Measurements from ENCODE around the gene FN1.

The FN1 gene

GRCh38 chr2:215324811-215325210, 111.1 kb downstream of the FN1 start:
- Histone ChIP-seq H3K4me1 (ENCODE audit: insufficient read depth, low read length) (no peaks in the 10 kb centered on the region), H3K36me3 (ENCODE audit: insufficient read depth, low read length) (peaks cover 91% of the 10 kb centered on the region), H3K4me3 (ENCODE audit: low read depth in 1 of 2, low read length in 2 of 2) (no peak overlapping the region), H3K4me2 (ENCODE audit: insufficient read depth, low read length) (no peak overlapping the region), H3K9me3 (ENCODE audit: insufficient read depth, low read length, severe bottlenecking) (no peaks in the 10 kb centered on the region), H3K27me3 (ENCODE audit: insufficient read depth, low read length, poor library complexity) (no peaks in the 10 kb centered on the region), H2AFZ (ENCODE audit: low read depth, low read length) (no peak overlapping the region), H4K20me1 (ENCODE audit: insufficient read depth, low read length) (peaks cover 10% of the 10 kb centered on the region; the same call in 1 of the 2 replicates), H3K9ac (ENCODE audit: low read depth, low read length) (no peak overlapping the region), H3K27ac (ENCODE audit: low read length) (no peak overlapping the region), H3K79me2 (ENCODE audit: insufficient read depth, low read length) (peaks cover 78% of the 10 kb centered on the region)
- TF ChIP-seq EZH2 (IDR thresholded peaks at IDR 0.05; ENCODE audit: borderline replicate concordance, low read depth, low read length, severe bottlenecking) (no peak), CTCF (IDR thresholded peaks at IDR 0.05; ENCODE audit: borderline replicate concordance, extremely low read depth, low read length, poor library complexity, severe bottlenecking) (no peak)
- ATAC-seq (ENCODE audit: insufficient read depth, low read depth): no peak
- DNase-seq: no peak

- Histone ChIP-seq H4K20me1 (ENCODE audit: insufficient read depth, low read length) (peaks cover 8% of the 10 kb centered on the region; the same call in 1 of the 2 replicates), H3K9ac (ENCODE audit: low read depth, low read length) (no peak overlapping the region), H3K79me2 (ENCODE audit: insufficient read depth, low read length) (peaks cover 83% of the 10 kb centered on the region), H3K4me1 (ENCODE audit: insufficient read depth, low read length) (peaks cover 7% of the 10 kb centered on the region; the same call in 1 of the 2 replicates), H3K9me3 (ENCODE audit: insufficient read depth, low read length, severe bottlenecking) (no peaks in the 10 kb centered on the region), H3K27me3 (ENCODE audit: insufficient read depth, low read length, poor library complexity) (no peaks in the 10 kb centered on the region), H2AFZ (ENCODE audit: low read depth, low read length) (no peak overlapping the region), H3K4me2 (ENCODE audit: insufficient read depth, low read length) (no peak overlapping the region), H3K36me3 (ENCODE audit: insufficient read depth, low read length) (peaks cover 91% of the 10 kb centered on the region), H3K4me3 (ENCODE audit: low read depth in 1 of 2, low read length in 2 of 2) (no peak overlapping the region), H3K27ac (ENCODE audit: low read length) (no peak overlapping the region)
- TF ChIP-seq EZH2 (IDR thresholded peaks at IDR 0.05; ENCODE audit: borderline replicate concordance, low read depth, low read length, severe bottlenecking) (no peak), CTCF (IDR thresholded peaks at IDR 0.05; ENCODE audit: borderline replicate concordance, extremely low read depth, low read length, poor library complexity, severe bottlenecking) (no peak)
- DNase-seq (no peak), ATAC-seq (ENCODE audit: insufficient read depth, low read depth) (no peak)
Observed at GRCh38 chr2:215320679-215321078, 115.2 kb downstream of the FN1 start.

- no peak overlapping the region for H2AFZ ChIP-seq (ENCODE audit: low read depth, low read length)
- TF ChIP-seq CTCF (IDR thresholded peaks at IDR 0.05; ENCODE audit: borderline replicate concordance, extremely low read depth, low read length, poor library complexity, severe bottlenecking): no peak
- no peak for TF ChIP-seq EZH2 (IDR thresholded peaks at IDR 0.05; ENCODE audit: borderline replicate concordance, low read depth, low read length, severe bottlenecking)
- H3K4me1 ChIP-seq (ENCODE audit: insufficient read depth, low read length): peaks cover 13% of the 10 kb centered on the region
- peaks cover 8% of the 10 kb centered on the region; the same call in 1 of the 2 replicates for H4K20me1 ChIP-seq (ENCODE audit: insufficient read depth, low read length)
- H3K9ac ChIP-seq (ENCODE audit: low read depth, low read length): no peak overlapping the region
- H3K27ac ChIP-seq (ENCODE audit: low read length): no peak overlapping the region
- H3K36me3 ChIP-seq (ENCODE audit: insufficient read depth, low read length): peaks cover 94% of the 10 kb centered on the region
- DNase-seq (no peak), ATAC-seq (ENCODE audit: insufficient read depth, low read depth) (no peak)
- H3K27me3 ChIP-seq (ENCODE audit: insufficient read depth, low read length, poor library complexity): no peaks in the 10 kb centered on the region
- H3K9me3 ChIP-seq (ENCODE audit: insufficient read depth, low read length, severe bottlenecking): no peaks in the 10 kb centered on the region
- H3K4me2 ChIP-seq (ENCODE audit: insufficient read depth, low read length): no peak overlapping the region
- H3K79me2 ChIP-seq (ENCODE audit: insufficient read depth, low read length): peaks cover 87% of the 10 kb centered on the region
- no peak overlapping the region for H3K4me3 ChIP-seq (ENCODE audit: low read depth in 1 of 2, low read length in 2 of 2)
Observed at GRCh38 chr2:215320102-215320501, 115.8 kb downstream of the FN1 start.

GRCh38 chr2:215319500-215319899, 116.4 kb downstream of the FN1 start:
- no peaks in the 10 kb centered on the region for H3K27me3 ChIP-seq (ENCODE audit: insufficient read depth, low read length, poor library complexity)
- H3K36me3 ChIP-seq (ENCODE audit: insufficient read depth, low read length): peaks cover 94% of the 10 kb centered on the region
- DNase-seq: no peak
- H3K9me3 ChIP-seq (ENCODE audit: insufficient read depth, low read length, severe bottlenecking): no peaks in the 10 kb centered on the region
- no peak overlapping the region for H3K27ac ChIP-seq (ENCODE audit: low read length)
- H2AFZ ChIP-seq (ENCODE audit: low read depth, low read length): no peak overlapping the region
- no peak for ATAC-seq (ENCODE audit: insufficient read depth, low read depth)
- peaks cover 8% of the 10 kb centered on the region; the same call in 1 of the 2 replicates for H4K20me1 ChIP-seq (ENCODE audit: insufficient read depth, low read length)
- H3K4me1 ChIP-seq (ENCODE audit: insufficient read depth, low read length): peaks cover 19% of the 10 kb centered on the region
- TF ChIP-seq EZH2 (IDR thresholded peaks at IDR 0.05; ENCODE audit: borderline replicate concordance, low read depth, low read length, severe bottlenecking) (no peak), CTCF (IDR thresholded peaks at IDR 0.05; ENCODE audit: borderline replicate concordance, extremely low read depth, low read length, poor library complexity, severe bottlenecking) (no peak)
- H3K9ac ChIP-seq (ENCODE audit: low read depth, low read length): no peak overlapping the region
- no peak overlapping the region for H3K4me2 ChIP-seq (ENCODE audit: insufficient read depth, low read length)
- peaks cover 87% of the 10 kb centered on the region for H3K79me2 ChIP-seq (ENCODE audit: insufficient read depth, low read length)
- no peak overlapping the region for H3K4me3 ChIP-seq (ENCODE audit: low read depth in 1 of 2, low read length in 2 of 2)
